Measurements from ENCODE around the gene MED16.

MED16 gene

DNA sequence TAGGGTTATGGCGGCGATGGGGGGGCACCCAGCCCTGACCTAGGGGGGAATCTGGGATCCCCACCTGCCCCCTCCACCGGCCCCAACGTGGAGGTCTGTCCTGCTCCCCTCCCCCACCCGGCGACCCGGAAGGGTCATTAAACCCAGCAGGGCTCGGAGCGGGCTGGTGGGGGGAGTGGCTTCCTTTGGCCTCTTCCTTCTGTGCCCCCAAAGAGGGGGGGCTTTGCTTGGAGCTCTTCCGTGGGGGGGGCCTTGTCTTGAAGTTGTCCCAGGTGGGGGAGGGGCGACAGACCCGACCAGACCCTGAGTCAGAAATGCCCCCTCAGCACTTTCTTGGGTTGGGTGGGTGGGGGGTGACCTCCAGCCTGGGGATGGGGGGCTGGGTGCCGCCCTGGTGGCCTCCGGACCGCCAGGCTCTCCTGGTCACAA lies 34.4 kb upstream of the MED16 start:
- DNase-seq: no peak

DNA sequence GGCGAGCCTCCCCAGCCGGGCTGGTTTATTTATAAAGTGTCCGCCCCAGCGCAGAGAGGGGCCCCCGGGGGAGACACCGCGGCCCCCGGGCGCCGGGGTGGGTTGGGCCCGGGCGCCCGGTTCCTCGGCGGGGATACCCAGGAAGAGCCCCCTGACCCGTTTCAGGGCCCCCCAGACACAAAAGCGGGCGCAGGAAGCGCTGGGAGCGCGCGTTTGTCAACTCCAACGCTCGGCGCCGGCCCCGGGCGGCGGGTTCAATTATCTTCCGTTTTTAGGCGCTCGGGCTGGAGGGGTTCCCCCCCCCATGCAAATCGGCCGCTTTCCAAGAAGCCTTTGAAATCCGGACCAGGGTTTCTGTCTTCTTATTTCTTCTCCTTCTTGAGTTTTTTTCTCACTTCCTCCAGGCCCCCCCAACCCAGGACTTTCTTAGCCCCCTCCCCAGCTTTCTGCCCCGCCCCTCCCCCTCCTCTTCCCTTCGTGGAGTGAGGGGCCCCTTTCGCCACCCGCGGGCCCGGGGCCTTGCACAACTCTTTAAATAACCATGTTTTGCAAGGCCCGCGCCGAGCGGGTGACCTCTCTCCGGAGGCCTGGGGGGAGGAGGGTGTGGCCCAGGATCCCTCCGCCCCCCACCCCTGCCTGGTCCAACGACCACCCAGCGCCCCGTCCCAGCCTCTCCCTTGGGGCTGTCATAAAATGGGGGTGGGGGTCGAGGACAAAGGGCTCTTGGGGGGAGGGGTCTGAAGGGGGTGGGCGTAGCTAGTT lies 33.8 kb upstream of the MED16 start:
- no peak for DNase-seq

DNA sequence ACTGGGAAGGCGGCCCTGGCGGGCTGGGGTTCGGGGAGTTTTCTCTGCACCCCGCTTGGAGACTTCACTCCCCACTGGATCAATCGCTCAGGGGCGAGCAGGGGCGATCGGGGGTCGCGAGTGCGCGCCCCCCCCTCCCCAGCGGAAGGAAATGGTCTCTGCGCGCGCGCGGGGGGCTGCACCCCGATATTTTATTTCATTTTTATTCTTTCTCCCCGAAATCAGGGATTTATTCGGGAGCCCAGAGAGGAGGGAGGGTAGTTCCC lies 33.3 kb upstream of the MED16 start:
- DNase-seq: no peak

DNA sequence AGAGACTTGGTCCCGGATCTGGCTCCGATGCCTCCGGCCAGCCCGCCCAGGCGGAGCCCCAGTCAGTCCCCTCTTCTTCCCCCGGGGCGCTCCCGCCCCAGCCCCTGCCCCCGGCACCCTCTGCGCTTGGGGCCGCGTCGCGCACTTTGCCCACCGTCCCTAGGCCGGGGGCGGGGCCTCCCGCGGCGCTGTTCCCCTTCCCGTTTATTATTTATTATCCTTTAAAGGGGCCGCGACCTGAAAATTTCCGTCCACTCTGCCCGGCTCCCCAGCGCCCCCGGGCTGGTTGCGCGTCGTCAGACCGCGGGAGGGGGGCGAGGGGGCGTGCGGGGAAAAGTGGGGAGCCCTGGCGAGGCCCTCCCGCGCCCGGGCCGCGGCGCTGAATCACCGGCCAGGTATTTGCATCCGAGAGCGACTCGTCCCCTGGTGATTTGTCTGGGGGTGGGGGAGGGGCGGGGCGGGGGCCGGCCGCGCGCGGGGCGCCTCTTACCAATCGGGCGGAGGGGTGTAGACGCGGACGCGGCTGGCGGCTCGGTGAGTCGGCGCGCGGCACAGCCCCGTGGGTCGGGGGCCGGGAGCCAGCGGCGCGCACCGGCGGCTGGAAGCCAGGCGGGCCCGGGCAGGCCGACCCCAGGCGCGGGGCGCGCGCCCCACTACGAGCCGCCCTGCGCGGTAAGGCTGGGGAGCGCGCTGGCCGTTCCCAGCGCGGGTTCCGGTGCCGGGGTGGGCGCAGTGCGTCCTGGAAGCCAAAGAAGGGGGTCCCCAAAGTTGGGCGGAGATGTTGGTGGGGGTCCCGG lies 32.7 kb upstream of the MED16 start, which contains the start of gene ARID3A:
Gene ARID3A, plus strand, starts transcription at position 510 of the 797 bp plus-strand sequence. CDS start 3,494 bp downstream, outside the sequence.
- DNase-seq: peak; percentile 79

DNA sequence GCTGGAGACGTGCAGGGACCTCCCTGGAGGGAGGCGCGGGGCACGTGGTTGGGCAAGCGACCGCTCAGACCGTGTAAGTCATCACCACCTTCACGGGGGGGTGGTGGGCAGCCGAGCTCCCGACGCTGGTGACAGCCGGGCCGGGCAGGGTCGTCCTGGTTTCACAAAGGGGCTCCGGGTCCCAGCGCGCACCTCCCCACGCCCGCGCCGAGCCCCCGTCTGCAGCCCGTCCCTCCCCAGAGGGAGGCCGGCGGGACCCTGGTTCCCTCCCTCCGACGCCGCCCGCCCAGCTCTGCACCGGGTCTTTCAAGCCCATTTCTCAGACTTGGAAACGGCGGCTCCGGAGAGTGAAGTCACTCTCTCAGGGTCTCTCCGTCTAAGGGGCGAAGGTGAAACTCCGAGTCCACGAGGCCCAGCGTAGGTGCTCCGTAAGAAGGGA lies 32.1 kb upstream of the MED16 start:
- no peak for DNase-seq

DNA sequence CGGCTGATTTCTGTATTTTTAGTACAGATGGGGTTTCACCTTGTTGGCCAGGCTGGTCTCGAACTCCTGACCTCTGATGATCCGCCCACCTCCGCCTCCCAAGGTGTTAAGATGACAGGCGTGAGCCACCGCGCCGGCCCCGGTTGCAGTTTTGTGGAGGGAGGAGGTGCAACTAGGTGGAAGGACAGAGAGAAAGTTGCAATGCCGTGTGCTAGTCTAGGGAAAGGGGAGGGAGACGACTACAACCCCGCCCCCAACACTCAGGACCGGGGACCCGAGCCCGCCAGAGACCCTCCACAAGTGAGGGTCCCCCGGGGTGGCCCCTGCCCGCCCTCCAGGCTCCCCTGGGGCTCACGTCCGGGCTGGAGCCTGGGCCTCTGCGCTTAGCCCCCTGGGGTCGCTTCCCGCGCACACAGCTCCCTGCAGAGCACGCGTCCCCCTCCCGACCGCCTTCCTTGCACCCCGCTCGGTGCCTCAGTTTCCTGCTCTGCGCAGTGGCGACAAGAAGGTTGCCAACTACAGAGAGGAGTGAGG lies 31.6 kb upstream of the MED16 start:
- DNase-seq: no peak

DNA sequence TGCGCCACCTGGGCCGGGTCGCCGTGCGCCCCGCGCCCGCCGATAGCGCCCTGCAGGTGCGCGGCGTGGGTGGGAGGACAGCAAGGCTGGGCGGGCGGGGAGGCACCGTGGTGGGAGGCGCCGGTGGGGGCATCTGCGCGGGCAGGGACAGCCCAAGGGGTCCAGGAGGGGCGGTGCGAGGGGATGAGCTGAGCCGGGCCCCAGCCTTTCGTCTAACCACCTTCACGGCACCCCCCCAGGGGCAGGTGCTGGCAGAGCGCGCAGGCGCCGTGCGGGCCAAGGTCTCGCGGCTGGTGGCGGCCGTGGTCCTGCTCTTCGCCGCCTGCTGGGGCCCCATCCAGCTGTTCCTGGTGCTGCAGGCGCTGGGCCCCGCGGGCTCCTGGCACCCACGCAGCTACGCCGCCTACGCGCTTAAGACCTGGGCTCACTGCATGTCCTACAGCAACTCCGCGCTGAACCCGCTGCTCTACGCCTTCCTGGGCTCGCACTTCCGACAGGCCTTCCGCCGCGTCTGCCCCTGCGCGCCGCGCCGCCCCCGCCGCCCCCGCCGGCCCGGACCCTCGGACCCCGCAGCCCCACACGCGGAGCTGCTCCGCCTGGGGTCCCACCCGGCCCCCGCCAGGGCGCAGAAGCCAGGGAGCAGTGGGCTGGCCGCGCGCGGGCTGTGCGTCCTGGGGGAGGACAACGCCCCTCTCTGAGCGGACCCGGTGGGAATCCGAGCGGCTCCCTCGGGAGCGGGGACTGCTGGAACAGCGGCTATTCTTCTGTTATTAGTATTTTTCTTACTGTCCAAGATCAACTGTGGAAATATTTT lies 27.3 kb upstream of the MED16 start:
- peak; percentile 72 for DNase-seq

DNA sequence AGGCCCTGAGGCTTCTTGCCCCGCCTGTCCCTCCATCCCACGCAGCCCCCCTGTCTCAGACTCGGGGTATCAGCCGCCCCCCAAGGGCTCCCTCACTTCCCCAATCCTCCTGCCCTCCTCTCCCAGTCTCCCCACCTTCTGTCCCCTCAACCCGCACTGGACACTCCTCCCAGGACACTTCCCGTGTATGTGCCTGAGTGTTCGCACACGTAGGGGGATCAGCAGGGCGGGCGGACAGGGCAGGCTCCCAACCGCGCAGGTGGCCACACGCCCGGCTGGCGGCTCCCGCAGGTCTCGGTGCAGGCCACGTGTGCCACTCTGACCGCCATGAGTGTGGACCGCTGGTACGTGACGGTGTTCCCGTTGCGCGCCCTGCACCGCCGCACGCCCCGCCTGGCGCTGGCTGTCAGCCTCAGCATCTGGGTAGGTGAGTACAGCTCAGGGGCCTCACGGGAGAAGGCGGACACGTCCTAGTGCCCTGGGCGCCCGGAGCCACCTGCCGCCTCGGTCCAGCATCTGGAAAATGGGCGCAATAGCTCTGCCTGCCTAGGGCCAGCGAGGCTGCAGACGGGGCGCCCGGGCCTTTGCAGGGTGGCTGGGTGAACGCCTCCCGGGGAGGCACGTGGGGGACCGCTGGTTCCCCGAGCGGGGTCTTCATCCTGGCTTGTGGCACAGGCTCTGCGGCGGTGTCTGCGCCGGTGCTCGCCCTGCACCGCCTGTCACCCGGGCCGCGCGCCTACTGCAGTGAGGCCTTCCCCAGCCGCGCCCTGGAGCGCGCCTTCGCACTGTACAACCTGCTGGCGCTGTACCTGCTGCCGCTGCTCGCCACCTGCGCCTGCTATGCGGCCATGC lies 26.4 kb upstream of the MED16 start:
- no peak for DNase-seq

DNA sequence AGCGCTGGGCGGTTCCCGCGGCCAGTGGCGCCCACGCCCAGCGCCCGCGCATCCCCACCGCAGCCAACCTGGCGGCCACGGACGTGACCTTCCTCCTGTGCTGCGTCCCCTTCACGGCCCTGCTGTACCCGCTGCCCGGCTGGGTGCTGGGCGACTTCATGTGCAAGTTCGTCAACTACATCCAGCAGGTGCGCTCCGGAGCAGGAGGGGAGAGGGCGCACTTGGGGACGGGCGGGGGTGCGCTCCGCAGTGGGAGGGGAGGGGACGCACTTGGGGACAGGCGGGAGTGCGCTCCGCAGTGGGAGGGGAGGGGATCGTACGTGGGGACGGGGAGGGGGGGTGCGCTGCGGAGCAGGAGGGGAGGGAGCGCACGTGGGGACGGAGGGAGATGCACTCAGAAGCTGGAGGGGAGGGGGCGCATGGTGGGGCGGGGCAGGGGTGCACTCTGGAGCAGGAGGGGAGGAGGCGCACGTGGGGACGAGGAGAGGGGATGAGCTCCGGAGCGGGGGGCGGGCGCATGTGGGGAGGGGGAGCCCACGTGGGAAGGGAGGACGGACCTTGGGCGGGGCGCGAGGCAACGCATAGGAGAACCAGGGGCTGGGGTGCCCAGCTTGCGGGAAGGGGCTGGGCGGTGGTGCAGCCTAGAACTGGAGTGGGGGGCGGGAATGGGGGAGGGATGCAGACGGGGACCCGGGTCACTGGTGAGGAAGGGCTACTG lies 25.7 kb upstream of the MED16 start:
- no peak for DNase-seq

DNA sequence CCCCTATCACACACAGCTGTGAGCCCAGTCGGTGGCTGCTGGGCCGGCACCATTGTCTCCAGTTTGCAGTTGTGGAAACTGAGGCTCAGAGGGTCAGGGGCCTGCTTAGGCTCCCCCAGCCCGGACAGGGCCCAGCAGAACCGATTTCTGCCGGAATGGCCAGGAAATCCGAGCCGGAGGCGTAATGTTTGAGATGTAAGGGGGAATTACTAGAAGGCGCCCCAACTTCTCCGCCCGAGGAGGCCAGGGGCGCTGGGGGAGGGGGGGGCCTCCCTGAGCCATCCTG lies 25.1 kb upstream of the MED16 start:
- DNase-seq: no peak

DNA sequence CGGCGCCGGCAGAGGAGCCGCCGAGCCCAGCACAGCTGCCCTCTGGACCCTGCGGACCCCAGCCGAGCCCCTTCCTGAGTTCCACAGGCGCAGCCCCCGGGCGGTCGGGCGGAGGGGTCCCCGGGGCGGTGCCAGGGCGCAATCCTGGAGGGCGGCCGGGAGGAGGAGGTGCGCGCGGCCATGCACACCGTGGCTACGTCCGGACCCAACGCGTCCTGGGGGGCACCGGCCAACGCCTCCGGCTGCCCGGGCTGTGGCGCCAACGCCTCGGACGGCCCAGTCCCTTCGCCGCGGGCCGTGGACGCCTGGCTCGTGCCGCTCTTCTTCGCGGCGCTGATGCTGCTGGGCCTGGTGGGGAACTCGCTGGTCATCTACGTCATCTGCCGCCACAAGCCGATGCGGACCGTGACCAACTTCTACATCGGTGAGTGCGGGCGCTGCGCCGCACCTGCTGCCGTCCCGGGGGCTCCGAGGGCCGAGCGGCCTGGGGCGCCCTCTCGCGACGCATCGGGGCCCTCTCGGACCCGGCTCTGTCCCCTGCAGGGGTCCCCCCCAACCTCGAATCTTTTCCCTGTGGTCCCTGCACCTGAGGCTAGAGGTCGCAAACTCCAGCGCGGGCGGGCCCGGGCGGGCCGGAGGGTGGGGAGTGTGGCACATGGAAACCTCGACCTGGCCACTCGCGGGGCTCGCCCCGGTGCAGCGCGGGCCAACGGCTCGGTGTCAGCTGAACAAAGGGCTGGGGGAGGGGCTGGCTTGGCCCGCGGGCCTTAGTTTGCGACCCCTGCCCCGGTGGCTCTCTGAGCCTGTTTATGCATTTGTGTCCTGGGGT lies 24.6 kb upstream of the MED16 start, which contains the start of gene KISS1R:
Gene KISS1R, plus strand, starts transcription at position 11 of the 829 bp plus-strand sequence. Its CDS starts 170 bp downstream, at position 181.
- DNase-seq: no peak

DNA sequence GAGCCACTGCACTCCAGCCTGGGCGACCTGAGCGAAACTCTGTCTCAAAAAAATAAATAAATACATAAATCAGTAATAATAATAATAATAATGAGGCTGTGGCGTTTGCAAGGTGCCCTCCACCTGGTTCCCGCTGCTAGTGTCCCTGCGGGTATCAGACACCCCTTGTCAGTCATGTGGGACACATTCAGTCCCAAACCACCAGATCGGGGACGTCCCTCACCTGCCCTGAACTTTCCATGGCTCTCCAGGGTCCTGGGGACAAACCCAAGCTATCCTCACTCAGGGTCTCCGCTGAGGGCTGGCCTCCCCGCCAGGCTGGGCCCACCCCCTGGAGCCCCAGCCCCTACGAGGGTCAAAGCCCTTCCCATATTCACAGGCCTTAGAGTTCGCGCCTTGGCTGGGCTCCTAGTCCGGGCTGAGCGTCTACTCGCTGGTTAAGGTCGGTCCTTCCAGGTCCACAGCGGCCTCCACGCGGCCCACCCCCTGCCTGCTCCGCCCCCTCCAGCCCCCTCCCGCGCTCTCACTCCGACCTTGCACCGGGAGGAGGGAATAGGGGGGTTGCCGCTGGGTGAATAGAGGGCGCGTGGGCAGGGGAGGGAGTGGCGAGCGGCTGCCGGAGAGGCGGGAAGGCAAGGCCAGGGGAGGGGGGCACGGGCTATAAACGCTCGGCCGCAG lies 23.8 kb upstream of the MED16 start:
- DNase-seq: no peak

DNA sequence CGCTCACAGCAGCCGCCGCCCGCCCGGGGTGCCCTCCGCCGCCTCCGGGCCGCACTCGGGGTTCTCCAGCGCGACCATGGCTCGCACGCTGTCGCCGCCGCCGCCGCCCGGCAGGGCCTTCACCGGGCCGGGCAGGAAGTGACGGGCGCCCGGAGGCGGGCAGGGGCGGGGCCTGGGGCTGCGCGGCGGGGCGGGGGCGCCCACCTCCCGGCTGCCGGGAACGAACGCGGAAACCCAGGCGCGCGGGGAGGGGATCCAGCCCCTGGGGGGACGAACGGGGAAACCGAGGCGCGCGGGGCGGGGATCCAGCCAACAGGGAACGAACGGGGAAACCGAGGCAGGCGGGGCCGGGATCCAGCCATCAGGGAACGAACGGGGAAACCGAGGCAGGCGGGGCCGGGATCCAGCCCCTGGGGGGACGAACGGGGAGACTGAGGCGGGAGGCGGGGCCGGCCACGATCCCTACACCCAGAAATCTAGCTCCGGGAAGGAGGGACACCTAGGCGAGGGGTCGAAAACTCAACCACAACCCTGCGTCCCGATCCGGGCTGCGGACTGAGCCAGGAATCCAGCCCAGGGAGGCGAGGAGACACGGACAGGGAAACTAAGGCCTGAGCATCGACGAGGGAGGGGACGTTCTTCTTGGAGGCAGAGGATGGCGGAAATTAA lies 20.2 kb upstream of the MED16 start, which contains the start of gene R3HDM4:
Gene R3HDM4, minus strand, starts transcription at position 140 of the 669 bp plus-strand sequence. Its CDS starts 62 bp downstream, at position 78.
- DNase-seq: peak; percentile 88

DNA sequence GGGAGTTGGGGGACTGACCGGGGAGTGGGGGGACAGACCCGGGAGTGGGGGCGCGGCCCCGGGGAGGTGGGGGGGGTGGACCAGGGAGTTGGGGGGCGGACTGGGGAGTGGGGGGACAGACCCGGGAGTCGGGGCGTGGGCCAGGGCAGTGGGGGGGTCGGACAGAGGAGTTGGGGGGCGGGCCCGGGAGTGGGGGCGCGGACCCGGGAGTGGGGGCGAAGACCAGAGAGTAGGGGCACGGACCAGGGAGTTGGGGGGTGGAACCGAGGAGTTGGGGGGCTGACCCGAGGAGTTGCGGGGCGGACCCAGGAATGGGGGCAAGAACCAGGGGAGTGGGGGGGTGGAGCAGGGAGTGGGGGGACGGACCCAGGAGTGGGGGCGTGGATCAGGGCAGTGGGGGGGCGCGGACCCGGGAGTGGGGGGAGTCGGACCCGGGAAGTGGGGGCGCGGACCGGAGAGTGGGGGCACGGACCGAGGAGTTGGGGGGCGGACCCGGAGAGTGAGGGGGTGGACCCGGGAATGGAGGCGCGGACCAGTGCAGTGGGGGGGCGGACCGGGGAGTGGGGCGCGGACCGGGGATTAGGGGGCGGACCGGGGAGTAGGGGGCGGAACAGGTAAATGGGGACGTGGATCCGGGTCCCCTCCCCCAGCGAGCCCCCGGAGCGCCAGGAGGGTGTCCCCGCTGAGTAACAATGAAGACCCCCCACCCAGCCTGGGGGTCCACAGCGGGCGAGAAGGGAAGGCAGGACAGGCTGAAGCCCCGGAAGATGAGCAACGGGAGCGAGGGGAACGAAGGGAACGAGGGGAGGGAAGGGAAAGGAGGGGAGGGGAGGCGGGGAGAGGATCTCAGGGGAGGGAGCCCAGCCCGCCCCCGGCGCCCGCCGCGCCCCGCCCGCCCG lies 19.4 kb upstream of the MED16 start:
- peak; percentile 30 for DNase-seq

DNA sequence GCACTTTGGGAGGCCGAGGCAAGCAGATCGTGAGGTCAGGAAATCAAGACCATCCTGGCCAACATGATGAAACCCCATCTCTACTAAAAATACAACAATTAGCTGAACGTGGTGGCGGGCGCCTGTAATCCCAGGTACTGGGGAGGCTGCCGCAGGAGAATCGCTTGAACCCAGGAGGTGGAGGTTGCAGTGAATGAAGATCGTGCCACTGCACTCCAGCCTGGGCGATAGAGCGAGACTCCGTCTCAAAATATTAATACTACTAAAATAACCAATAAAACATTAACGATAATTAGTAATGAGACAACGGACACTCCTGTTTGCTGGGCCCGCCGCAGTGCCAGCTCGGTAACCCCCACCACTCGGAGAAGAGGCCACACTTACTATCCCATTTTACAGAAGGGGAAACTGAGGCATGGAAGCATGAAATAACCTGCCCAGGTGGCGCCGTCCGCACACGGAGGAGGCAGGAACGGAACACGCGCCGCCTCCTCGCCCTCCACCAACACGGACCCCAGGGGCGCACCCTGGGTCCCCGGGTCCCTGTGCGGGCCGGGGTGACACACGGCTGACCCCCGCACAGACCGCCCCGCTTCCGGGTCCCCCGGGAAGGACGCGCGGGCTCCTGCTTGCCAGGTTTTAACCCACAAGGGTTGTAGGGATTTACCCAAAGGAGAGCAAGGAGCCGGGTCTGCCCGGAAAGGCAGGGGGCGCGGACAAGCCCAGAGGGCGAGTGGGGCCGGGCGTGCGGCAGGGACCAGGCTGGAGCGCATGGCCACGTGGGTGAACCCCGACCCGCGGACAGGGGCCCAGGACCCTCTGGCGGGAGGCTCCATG lies 18.4 kb upstream of the MED16 start:
- no peak for DNase-seq

DNA sequence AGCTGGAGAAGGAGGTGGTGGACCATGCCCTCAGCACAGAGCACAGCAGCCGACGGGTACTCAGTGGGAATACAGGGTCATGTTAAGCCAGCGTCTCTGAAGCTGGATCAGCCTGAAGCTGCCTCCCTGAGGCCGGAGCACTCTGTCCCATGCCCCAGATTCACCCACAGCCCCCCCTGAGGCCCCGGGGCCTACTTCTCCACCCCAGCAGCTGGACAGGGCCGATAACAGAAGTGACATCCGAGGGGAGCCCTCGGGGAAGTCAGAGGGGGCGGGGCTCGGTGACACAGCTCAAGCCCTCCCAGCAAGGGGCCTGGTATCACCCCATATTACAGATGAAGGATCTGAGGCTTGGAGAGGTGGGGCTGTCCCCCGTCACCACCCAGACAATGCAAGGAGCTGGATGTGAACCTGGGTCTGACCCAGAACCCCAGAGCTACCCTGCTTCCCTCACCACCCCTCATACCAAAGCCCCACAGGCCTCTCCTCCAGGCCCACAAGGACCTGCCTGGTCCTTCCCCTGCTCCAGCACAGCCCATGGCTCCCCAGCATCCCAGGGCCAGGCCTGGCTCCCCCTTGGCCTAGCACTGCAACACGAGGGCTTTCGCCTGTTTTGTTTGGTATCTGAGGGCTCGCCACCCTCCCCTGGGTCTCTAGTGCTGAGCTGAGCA lies 14.3 kb upstream of the MED16 start:
- no peak for DNase-seq

DNA sequence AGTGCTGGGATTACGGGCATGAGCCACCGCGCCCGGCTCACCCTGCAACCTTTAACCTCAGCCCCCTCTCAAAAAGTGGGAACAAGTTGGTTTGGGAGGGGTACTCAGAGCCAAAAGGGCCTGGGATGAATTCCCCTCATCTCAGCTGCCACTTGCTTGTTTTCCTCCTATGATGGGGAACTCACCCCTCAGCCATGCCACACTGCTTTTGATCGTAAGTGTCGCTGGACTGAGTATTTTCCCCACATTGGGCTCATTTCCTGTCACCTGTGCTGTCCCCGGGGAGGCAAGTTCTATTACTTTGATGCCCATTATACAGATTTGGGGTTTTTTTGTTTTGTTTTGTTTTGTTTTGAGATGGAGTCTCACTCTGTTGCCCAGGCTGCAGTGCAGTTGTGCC lies 13.5 kb upstream of the MED16 start:
- no peak for DNase-seq

All from activated naive CD4-positive, alpha-beta T cell treated with Interleukin-2 at 50 U/mL for 16 hours (primary cell).